H54 (cell line): ENCODE measurements around the gene SETD1A.

Source experiments
- DNase-seq: peaks from one replicate; pipeline ENCODE4 v3.0.0; 2011; ENCODE audit warnings: low spot score, mixed read lengths; ENCODE audit not compliant: insufficient read length
- FAIRE-seq: peaks from 3 replicates; lab custom pipeline; 2011; peaks lifted over from hg19 to GRCh38; lab: Jason Lieb, UNC
- POLR2A ChIP-seq: IDR thresholded peaks from 2 replicates; pipeline ENCODE4 v1.6.1; 2011; ENCODE audit warnings: low read depth, mild to moderate bottlenecking, low read length

SETD1A gene

GRCh38 chr16:30997725-30998711, 40.5 kb downstream of the SETD1A start:
- FAIRE-seq, result peak; percentile 23
- peak; percentile 30; the same call in 1 of the 2 replicates for TF ChIP-seq POLR2A
- DNase-seq, result peak; percentile 96

DNA sequence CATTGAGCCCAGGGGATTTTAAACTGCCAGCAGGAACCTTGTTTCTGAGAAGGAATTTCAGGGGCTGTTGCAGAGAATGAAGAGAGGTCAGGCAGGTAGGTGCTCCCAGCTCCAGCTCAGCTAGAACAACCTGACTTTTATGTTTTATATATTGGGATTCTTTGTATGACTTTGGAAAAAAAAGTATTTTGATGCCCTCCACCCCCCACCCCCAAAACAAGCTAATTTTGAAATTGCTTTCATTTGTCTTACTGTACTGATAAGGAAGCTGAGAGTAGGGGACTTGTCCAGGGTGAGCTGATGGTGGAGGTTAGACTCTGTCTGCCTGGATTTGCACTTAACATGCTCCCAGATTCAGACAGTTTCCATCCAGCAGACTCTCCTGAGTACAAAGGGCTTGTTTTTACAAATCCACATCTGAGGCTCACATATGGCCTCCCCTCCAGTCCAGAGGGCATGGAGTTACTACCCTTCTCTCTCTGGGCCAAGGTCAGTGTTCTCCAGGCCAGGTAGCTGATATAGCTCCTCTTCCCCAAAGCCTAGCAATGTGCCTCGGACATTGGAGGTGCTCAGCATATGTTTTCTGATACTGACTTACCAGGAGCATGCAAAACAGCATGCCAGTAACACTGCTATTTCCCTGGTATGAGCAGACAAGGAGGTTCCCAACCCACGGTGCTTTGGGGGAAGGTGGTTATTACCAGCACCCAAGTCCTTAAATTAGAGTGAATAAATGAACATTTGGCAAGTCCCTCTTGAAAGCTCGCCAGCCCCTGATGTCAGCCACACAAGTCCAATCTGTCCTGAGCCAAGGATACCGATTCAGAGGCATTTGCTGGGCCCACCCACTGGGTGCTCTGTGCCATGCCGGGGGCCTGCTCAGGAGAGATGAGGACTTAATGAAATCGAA, 41.6 kb downstream of the SETD1A start:
- no peak for FAIRE-seq
- DNase-seq, result no peak
- no peak for TF ChIP-seq POLR2A

GRCh38 chr16:31000671-31001382, 43.3 kb downstream of the SETD1A start:
- TF ChIP-seq POLR2A, result no peak
- DNase-seq, result no peak
- FAIRE-seq, result no peak

DNA sequence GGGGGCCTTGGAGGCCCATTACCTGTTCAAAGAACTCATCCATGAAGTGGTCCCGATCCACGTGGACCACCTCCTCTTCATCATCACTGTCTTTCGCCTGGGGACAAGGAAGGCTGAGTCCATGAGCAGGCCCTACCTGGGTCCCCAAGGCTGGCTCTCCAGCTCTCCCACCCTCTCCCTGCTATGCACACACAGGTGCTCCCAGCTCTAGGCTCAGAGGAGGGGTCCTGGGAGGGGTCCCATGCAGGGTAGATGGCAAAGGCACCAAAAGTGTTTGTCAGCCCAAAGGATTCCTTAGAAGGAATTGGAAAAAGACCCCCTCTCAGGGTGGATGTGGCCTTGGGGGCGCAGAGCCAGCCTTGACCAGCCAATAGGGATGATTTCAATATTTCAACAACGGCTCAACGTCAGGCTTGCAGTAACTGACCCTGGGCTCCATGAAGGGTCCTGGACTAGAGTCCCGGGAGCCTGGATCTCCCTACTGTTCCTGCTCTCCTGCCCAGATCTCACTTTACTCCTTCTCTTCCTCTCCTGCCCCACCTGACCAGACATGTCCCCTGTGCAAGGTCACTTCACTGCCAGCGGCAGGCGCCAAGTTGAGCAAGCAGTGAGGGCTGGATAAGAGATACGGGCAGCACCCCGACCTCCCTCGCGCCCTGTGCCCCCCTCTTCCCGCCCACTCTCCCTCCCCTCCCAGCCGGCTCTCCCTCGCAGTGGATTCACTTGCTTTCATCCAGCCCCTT, 44.1 kb downstream of the SETD1A start:
- FAIRE-seq (no peak), DNase-seq (no peak)
- no peak for TF ChIP-seq POLR2A

DNA sequence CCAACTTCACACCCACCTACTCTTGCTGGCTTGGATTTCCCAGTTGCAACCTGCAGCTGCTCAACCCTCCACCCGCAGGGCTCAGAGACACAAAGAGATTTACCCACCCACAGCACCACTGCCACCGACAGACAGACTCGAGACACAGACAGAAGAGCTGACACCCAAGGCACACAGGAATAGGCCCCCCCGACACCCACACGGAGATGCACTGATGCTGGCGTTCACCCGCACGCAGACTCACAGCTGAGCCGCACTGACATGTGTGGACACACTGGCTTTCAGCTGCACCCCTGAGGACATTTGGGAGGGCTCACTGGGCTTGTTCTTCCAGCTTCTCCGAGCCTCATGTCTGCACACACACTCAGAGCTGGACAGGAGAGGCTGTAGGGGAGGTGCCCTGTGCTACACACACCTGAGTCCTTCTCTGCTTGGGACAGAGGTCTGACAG, 44.7 kb downstream of the SETD1A start:
- TF ChIP-seq POLR2A, result no peak
- no peak for DNase-seq
- no peak for FAIRE-seq

DNA sequence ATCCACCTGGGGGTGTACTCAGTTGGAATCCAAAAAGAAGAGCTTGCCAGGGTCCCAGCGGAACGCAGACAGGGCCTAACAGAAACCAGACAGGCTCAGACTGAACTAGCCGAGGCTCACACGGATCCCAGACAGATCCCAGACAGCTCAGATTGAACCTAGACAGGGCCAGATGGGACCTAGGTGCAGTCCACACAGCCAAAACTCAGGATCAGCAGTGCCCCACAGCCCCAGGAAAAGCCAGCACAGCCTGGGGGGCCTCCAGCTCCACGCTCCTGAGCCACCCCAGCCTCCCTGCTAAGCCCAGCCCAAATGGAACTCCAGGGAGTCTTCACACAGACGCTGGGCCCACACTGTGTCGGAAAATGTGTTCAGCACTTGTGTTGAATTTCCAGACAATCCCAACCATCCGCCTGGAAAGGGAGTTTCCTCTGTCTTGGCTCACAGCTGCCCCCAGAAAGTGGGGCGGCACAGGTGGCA, 45.3 kb downstream of the SETD1A start:
- FAIRE-seq (no peak), DNase-seq (no peak)
- no peak for TF ChIP-seq POLR2A

GRCh38 chr16:31003744-31004143, 46.2 kb downstream of the SETD1A start:
- no peak for TF ChIP-seq POLR2A
- DNase-seq (no peak), FAIRE-seq (no peak)

DNA sequence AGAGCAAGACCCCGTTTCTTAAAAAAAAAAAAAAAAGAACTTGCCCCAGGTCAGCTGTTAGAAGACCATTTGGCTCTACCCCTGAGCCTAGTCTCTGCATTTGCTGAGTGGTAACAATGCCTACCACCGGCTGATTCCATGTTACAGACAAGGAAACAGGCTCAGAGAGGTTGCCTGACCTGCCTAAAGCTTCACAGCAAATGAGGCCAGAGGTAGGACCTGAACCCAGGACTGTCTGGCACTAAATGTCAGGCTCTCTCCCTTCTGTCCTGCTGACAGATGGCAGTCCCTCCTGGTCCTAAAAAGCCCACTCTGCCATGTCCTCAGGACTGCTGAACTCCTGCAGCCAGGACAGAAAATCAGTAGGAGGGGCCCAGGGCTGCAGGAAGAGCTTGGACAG, 47.1 kb downstream of the SETD1A start:
- DNase-seq, result no peak
- FAIRE-seq, result no peak
- no peak for TF ChIP-seq POLR2A

- no peak for DNase-seq
- FAIRE-seq, result no peak
- TF ChIP-seq POLR2A, result no peak
Observed at GRCh38 chr16:31005350-31006085, 48.0 kb downstream of the SETD1A start.

DNA sequence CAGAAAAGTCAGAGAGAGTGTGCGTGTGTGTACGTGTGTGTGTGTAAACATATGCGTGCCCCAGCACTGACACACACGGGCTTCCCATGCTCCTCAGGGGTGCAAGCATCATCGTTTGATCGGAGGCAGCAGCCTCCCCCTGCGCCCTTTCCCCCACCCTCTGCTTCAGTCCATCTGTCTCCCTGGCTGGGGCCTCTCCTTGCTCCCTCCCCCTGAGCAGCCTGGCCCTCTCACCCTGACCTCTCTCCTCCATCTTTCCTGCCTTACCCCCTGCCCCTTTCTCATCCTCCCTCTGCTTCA, 48.5 kb downstream of the SETD1A start:
- FAIRE-seq (no peak), DNase-seq (no peak)
- TF ChIP-seq POLR2A, result no peak

GRCh38 chr16:31006589-31006988, 49.0 kb downstream of the SETD1A start:
- DNase-seq (no peak), FAIRE-seq (no peak)
- TF ChIP-seq POLR2A, result no peak

GRCh38 chr16:31007684-31008083, 50.1 kb downstream of the SETD1A start:
- no peak for TF ChIP-seq POLR2A
- DNase-seq, result no peak
- no peak for FAIRE-seq
